PC-9 (cell line): Measurements from ENCODE around the gene SLC35G4.

Source experiments
- CTCF ChIP-seq: fragments of 200-600 bp; sonication (generic); conservative IDR thresholded peaks from 2 replicates; pipeline ENCODE4 v1.6.1; 2017; ENCODE audit warnings: mixed run types, antibody characterized with exemption, mild to moderate bottlenecking, moderate library complexity
- EZH2 ChIP-seq: fragments of 200-600 bp; sonication (generic); IDR thresholded peaks from 2 replicates; pipeline ENCODE4 v1.8.0; 2017; ENCODE audit warnings: antibody characterized with exemption, low read depth

DNA sequence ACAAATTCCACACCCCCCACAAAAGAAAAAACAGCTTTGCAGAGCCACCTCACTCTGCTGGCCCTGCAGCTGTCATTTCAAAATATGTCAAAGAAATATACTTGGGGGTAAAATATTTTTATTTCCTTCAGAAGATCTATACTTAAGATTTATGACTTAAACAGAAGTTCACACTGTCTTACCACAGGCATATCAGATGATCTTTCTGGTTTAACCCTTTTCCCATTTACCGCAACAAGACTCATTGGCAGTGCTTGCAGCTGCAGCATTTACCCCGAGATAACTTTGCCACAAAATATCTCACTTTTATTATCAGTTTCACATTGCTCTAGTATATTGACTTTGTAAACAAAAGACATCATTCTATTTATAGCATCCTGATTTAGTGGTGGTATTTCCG lies 21.6 kb upstream of the SLC35G4 start:
- no peak for TF ChIP-seq CTCF
- TF ChIP-seq EZH2, result no peak
